Suprapubic skin (tissue), 4 donors: Measurements from ENCODE around the gene TOGARAM1.

Experiments used
- CTCF ChIP-seq, 2 donors: fragments of 200-600 bp in 1 of 2; fragments of 450-650 bp in 1 of 2; sonication (generic) in 1 of 2; IDR thresholded peaks; one replicate each; pipeline ENCODE4 v1.5.1; 2016 to 2019; ENCODE audit warnings: antibody characterized with exemption in 2 of 2, mild to moderate bottlenecking in 1 of 2, moderate library complexity in 1 of 2
- EP300 ChIP-seq: sonication (generic); formaldehyde crosslinking; IDR thresholded peaks from one replicate; pipeline ENCODE4 v1.6.1; 2017; ENCODE audit warnings: antibody characterized with exemption
- POLR2A ChIP-seq, 2 donors: fragments of 450-650 bp; IDR thresholded peaks; one replicate each; pipeline ENCODE4 v1.6.1; 2017; ENCODE audit warnings: antibody characterized with exemption in 2 of 2, mild to moderate bottlenecking in 2 of 2, moderate library complexity in 2 of 2
- POLR2AphosphoS5 ChIP-seq, 3 donors: sonication (generic); formaldehyde crosslinking; IDR thresholded peaks; one replicate each; pipeline ENCODE4 v1.6.1; 2017; ENCODE audit warnings: antibody characterized with exemption in 3 of 3

GRCh38 chr14:44963044-44963528 is 1.1 kb downstream of the TOGARAM1 start:
- no peak for TF ChIP-seq POLR2A (IDR thresholded peaks at IDR 0.05)
- TF ChIP-seq CTCF (IDR thresholded peaks at IDR 0.05), result no peak
- no peak for TF ChIP-seq POLR2AphosphoS5 (IDR thresholded peaks at IDR 0.05)
- no peak for TF ChIP-seq EP300
